Peyer's patch (tissue), 4 donors: ENCODE measurements around the gene PM20D1.

Experiments
- CTCF ChIP-seq, 6 experiments: fragments of 450-650 bp in 4 of 6; fragments of 200-600 bp in 2 of 6; sonication (generic) in 1 of 6; IDR thresholded peaks; one replicate each; pipeline ENCODE4 v1.5.1; 2017 to 2019; ENCODE audit warnings: antibody characterized with exemption in 6 of 6, mild to moderate bottlenecking in 3 of 6, moderate library complexity in 1 of 6
- POLR2A ChIP-seq, 2 donors: fragments of 450-650 bp; IDR thresholded peaks; one replicate each; pipeline ENCODE4 v1.5.1; 2017; ENCODE audit warnings: antibody characterized with exemption in 2 of 2, mild to moderate bottlenecking in 2 of 2, moderate library complexity in 2 of 2

- TF ChIP-seq CTCF (IDR thresholded peaks at IDR 0.05) = no peak
- no peak for TF ChIP-seq POLR2A (IDR thresholded peaks at IDR 0.05)
Measured at GRCh38 chr1:205780335-205780734, 69.6 kb downstream of the PM20D1 start.
